NCI-H2227 treated with DMSO at 0.1 percent for 48 hours (cell line): ENCODE data around the gene EDDM13.
"Not testable (repeated sequence)": the region's sequence is repeated elsewhere in the genome, so short reads cannot be mapped to it uniquely, and the experiment has no call there.

Source experiments
- DNase-seq: peaks from one replicate; lab custom pipeline; 2025; lab: John Stamatoyannopoulos, UW

Gene EDDM13

DNA sequence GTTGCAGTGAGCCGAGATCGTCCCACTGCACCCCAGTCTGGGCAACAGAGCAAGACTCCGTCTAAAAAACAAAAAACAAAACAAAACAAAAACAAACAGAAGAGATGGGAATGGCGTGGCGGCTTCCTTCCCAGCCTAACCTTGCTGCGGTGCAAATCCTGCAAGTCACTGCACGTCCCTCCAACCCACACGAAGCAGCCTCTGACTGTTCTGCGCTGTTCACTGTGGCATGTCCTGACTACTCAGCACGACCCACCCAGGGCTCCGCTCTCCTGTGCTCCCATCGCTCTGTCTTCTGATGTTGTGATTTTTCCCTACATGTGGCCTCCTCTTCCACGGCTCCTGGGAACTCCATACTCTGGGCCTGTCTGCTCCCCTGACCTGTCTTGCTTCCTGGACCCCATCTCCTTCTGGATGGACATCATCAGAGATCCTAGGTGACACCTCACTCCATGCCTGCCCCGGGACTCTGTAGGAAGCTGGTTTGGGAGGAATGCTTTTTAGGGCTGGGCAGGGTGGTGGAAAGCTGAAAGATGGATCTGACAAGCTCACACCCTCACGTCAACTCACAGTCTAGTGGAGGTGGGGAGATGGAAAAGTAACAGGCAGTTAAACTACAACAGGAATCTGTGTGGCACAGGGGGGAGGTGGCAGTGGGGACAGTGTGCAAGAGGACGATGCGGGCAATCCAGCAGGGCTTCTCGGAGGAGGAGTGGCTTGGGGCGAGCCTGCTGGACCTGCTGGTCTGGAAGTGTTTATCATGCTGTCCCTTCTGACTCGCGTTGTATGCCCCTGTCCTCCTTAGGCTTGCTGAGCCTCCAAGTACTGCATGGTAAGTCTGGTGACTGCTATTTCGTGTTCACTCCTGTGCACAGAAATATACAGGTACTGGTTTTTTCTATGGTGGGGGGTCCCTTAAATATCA lies 23.2 kb downstream of the EDDM13 start:
- DNase-seq = no peak

- DNase-seq = no peak
Measured at GRCh38 chr19:56297010-56297409, 24.5 kb downstream of the EDDM13 start.

GRCh38 chr19:56299688-56300087 lies 27.1 kb downstream of the EDDM13 start:
- DNase-seq = no peak

GRCh38 chr19:56301155-56301554 lies 28.6 kb downstream of the EDDM13 start:
- DNase-seq = no peak

DNA sequence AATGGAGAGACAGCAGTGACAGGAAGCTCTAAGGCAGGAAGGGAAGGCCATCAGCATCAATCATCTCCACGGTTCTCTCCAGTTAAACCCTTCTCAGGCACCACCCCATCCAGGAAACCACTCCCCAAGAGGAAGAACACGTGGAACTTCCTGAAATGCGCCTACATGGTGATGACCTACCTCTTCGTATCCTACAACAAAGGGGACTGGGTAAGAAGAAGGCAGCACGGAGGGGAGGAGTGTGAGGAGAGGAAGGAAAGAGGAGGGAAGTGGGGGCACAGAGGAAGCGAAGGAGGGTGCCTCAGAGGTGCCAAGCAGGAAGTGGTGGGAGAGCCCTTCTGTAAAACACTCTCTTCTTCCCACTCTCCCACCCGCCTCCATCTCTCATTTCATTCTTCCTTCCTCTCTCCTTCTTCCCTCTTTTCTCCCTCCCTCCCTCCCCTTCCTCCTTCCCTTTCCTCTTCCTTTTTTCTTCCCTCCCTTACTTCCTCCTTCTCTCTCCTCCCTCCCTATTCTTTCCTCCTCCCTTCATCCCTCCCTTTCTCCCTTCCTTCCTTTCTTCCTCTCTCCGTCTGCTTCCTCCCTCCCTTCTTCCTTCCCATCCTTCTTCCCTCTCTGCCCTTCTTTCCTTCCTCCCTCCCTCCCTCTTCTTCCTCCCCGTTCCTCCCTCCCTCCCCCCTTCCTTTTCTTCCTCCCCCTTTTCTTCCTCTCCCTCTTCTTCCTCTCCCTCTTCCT lies 29.5 kb downstream of the EDDM13 start:
- DNase-seq = no peak

GRCh38 chr19:56304243-56304642 lies 31.7 kb downstream of the EDDM13 start:
- no peak for DNase-seq

- no peak for DNase-seq
Measured at GRCh38 chr19:56306016-56306415, 33.5 kb downstream of the EDDM13 start.

DNA sequence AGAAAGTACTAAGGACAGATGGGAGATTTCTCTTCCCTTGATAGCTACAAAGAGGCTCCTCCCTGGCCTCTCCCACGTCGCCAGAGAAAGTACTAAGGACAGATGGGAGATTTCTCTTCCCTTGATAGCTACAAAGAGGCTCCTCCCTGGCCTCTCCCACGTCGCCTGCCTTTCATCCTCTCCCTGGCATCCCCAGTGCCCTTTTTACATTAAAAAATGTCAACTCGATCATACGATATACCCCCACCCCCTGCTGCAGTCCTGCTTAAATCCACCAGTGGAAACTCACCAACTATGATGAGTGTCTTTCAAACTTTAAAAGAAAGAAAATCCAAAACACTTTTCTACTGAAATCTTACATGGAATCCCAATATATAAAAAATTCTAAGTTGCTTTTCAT lies 34.5 kb downstream of the EDDM13 start:
- not testable (repeated sequence) for DNase-seq

- DNase-seq = no peak
Measured at GRCh38 chr19:56308792-56309191, 36.2 kb downstream of the EDDM13 start.

DNA sequence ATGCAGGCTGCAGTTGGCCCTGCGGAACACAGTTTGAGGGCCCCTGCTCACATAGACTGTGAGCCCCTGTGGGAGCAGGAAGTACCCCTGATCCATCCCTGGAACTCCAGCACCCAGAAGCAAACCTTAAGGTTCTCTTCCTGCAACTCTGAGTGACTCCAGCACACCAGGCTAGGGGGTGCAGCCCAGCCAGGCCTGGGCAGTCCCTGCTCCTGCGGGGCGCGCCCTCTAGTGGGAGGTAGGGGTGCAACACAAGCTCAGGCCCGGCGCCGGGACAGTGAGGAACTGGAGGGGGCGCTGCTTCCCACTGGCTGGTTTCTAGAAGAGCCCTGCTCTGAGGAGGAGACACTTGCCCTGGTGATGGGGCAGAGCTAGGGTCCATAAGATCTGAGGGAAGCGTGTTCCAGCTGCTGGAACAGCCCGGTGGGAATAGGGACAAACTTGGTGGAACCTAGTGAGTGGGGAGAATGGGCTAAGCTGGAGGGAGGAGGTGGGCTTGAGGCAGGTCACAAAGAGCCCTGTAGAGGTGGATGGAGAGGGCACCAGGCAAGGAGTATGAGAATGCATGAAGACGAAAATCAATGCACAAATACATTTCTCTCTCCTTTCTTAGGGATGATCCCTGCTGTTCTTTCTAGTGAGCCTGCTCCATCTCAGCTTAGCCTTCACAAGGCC lies 37.1 kb downstream of the EDDM13 start:
- no peak for DNase-seq

DNA sequence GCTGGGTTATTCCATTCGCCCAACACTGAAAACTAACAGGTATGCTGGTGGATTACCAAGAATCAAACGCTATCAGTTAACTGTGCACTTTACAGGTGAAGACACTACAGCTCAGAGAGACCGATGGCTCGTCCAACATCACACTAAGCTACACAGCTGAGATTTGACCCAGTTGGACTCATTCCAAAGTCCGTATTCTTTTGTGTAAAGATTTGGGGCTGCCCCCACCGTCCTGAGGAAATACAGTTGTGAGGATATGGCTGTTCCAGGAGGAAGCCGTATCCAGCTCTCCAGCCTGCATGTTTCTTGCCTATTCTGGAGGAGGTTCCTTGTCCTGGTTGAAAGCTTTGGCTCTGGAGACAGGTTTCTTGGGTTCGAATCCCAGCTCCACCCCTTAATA lies 37.9 kb downstream of the EDDM13 start:
- DNase-seq = no peak

GRCh38 chr19:56312342-56312741 lies 39.8 kb downstream of the EDDM13 start:
- DNase-seq = no peak

DNA sequence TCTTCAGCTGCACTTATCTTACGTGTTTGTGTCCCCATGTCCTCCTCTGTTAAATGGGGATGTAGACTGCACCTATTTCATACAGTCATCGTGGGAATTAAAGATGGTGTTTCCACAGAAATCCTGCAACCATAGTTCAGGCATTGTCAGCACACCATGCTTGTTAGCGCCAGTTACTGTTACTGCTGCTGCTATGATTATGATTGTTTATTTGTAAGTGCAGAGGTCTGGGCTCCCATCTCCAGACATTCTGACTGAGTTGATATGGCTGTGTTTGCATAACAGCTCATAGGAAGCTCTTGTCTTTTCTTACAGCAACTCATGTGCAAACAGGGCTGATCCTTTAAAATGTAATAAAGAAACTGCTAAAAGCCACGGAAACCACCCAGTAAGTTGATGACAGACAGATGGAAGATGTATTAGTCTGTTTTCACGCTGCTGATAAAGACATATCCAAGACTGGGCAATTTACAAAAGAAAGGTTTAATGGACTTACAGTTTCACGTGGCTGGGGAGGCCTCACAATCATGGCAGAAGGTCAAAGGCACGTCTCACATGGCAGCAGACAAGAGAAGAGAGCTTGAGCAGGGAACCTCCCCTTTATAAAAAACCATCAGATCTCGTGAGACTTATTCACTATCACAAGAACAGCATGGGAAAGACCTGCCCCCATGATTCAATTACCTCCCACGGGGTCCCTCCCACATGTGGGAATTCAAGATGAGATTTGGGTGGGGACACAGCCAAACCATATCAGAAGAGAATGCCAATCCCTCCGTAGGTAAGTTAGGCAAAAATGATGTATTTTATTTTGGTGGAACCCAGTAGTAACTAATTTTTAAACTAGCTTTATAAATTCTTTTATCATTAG lies 40.5 kb downstream of the EDDM13 start:
- no peak for DNase-seq

DNA sequence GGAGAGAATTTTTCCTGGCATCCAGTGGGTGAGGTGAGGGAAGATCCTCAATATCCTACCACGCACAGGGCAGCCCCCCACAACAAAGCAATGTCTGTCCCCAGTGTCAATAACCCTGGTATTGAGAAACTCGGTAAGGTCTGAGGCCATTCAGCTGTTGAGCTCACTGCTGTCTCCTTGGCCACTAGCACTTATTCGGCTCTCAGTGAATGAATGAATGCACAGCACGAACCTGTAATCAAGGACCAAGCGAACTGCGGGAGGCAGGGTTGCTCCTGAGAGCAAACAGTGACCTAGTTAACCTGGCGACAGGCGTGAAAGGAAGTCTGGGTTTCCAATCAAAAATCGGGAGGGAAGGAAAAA lies 41.5 kb downstream of the EDDM13 start:
- no peak for DNase-seq

DNA sequence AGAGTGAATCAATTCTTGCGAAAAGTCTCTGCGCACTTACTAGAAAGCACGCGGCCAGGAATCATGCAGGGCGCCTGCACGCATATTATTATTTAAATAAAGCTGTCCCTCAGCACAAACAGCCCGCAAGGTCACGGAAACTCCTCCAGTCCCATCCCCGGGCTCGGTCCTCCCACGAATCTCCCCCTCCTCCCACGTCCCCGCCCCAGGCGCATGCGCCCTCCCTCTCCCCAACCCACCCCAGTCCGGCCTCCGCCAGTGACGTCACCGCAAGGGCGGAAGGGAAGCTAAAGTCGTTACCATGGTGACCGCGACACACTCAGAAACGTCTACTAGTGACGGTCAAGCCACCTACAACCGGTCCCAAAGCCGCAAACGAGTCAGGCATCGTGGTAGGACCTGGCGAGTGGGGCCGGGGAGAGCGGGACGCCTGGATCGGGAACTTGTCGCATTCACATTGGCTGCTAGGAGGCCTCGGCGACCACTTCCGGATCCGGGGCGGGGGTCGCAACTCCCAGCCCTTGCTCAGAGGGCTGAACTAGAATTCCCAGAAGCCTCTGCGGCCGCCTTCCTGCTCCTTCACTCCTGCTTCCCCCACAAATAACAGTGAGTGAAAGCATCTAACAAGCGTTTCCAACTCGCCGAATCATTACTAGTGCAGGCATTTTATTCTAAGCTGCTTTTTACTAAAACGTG lies 42.0 kb downstream of the EDDM13 start, which contains the start of gene ZSCAN5A:
ZSCAN5A (minus strand) TSS at position 459 of the 696 bp plus-strand sequence. CDS start 89,793 bp downstream, outside the sequence.
- peak; percentile 100 for DNase-seq

GRCh38 chr19:56315077-56315828 lies 42.7 kb downstream of the EDDM13 start:
- peak; percentile 100 for DNase-seq

- DNase-seq = no peak
Measured at GRCh38 chr19:56316728-56317127, 44.2 kb downstream of the EDDM13 start.

DNA sequence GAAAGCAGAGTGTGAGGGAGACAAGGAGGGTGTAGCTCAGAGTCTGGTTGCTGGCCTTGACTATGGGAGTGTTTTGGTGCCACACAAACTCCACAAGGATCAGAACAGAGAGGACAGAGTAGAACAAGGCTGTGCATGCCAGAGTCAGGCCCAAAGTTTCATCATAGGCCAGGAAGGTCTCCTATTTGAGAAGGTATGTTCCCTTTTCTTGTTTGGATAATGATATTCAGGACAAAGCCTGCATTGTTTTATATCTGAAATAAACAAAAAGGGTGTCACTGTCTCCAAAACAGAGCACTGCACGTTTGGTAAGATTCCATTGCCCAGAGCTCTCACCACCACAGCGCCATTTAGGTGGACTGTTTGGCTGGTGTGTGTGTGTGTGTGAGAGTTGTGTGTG lies 45.2 kb downstream of the EDDM13 start:
- DNase-seq = no peak

DNA sequence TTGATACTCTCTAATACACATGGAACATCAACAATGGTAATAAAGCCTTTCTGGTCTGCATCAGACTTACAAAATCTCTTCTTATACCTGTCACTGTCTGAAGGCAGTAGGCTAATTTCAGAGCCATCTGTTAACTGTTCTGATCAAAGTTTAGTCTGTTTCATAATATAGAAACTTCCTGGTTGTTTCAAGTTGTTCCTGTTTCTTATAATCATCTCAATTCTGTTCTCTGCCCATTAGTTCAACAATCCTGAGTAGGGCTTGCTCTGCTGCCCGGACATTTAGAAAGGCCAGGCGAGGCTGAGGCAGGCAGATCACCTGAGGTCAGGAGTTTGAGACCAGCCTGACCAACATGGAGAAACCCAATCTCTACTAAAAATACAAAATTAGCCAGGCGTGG lies 47.4 kb downstream of the EDDM13 start:
- no peak for DNase-seq
